B cell (primary cell): Measurements from ENCODE around the gene BABAM2. TPM values are rescaled to one million over a fixed set of nuclear protein-coding genes. Genes with fewer than 3 reads are reported as not detected.

Experiments
- ATAC-seq: fragments of 200-7000 bp; cut with Tn5 transposase; one replicate; pipeline ENCODE4 v1.10.0; 2021; ENCODE audit warnings: low read depth, mild to moderate bottlenecking, moderate number of reproducible peaks, moderate library complexity
- CTCF ChIA-PET: fragments of 350-600 bp; sonication (Branson Sonifier 250); formaldehyde crosslinking; loops from one replicate; lab custom pipeline; 2021; ENCODE audit warnings: antibody characterized with exemption, inconsistent platforms; lab: Charles Lee
- POLR2A ChIA-PET: fragments of 350-600 bp; sonication (Branson Sonifier 250); formaldehyde crosslinking; loops from one replicate; lab custom pipeline; 2021; ENCODE audit warnings: antibody characterized with exemption; lab: Charles Lee
- DNase-seq: peaks from one replicate; pipeline ENCODE4 v3.0.0; 2013
- H2AFZ ChIP-seq: 2 replicates; pipeline ENCODE4 v1.6.1; 2012; ENCODE audit warnings: mild to moderate bottlenecking, low read depth, low read length; ENCODE audit not compliant: insufficient read depth, poor library complexity, severe bottlenecking
- H3K27ac ChIP-seq, 2 donors: 1 replicate in 1 of 2; 2 replicates in 1 of 2; pipeline ENCODE4 v1.5.1; 2012 to 2013; ENCODE audit warnings: low read length in 2 of 2, mild to moderate bottlenecking in 2 of 2, moderate library complexity in 1 of 2
- H3K27me3 ChIP-seq, 4 experiments: fragments of 200-600 bp in 1 of 4; sonication (generic) in 1 of 4; replicated peaks in 1 of 4; 1 replicate in 2 of 4; 2 replicates in 2 of 4; pipeline versions ENCODE4 v1.6.1 to v1.7.0; 2013 to 2016; ENCODE audit warnings: low read length in 3 of 4, mild to moderate bottlenecking in 2 of 4, mixed read lengths in 1 of 4, moderate library complexity in 1 of 4; ENCODE audit not compliant: insufficient read depth in 4 of 4, control insufficient read depth in 3 of 4; ENCODE audit errors: control extremely low read depth in 1 of 4
- H3K36me3 ChIP-seq, 2 experiments: replicated peaks in 1 of 2; 1 replicate in 1 of 2; 2 replicates in 1 of 2; pipeline versions ENCODE4 v1.6.1 to v1.7.1; 2013; ENCODE audit warnings: low read length in 1 of 2; ENCODE audit not compliant: insufficient read depth in 2 of 2, control insufficient read depth in 1 of 2; ENCODE audit errors: control extremely low read depth in 1 of 2, extremely low read depth in 1 of 2
- H3K4me1 ChIP-seq, 2 donors: fragments of 200-600 bp in 1 of 2; sonication (generic) in 1 of 2; 1 replicate in 1 of 2; 2 replicates in 1 of 2; pipeline versions ENCODE4 v1.5.1 to v1.6.1; 2013 to 2017; ENCODE audit warnings: low read length in 2 of 2; ENCODE audit not compliant: control insufficient read depth in 2 of 2, insufficient read depth in 2 of 2
- H3K4me2 ChIP-seq: replicated peaks from 2 replicates; pipeline ENCODE3; 2012; ENCODE audit warnings: mild to moderate bottlenecking, low read depth, low read length; ENCODE audit not compliant: poor library complexity, severe bottlenecking
- H3K4me3 ChIP-seq, 5 experiments: fragments of 200-600 bp in 1 of 5; sonication (generic) in 1 of 5; 1 replicate in 3 of 5; 2 replicates in 2 of 5; pipeline versions ENCODE4 v1.5.1 to v1.7.0; 2011 to 2016; ENCODE audit warnings: low read length in 4 of 5, mild to moderate bottlenecking in 4 of 5, low read depth in 2 of 5, control low read depth in 1 of 5, moderate library complexity in 1 of 5; ENCODE audit not compliant: insufficient read depth in 1 of 5; ENCODE audit errors: control extremely low read depth in 1 of 5, extremely low read depth in 1 of 5
- H3K79me2 ChIP-seq: fragments of 200-600 bp; sonication (generic); one replicate; pipeline ENCODE4 v1.6.0; 2016; ENCODE audit warnings: low read length; ENCODE audit not compliant: control insufficient read depth, insufficient read depth
- H3K9ac ChIP-seq: fragments of 200-600 bp; sonication (generic); 2 replicates; pipeline ENCODE4 v1.6.1; 2017; ENCODE audit warnings: mild to moderate bottlenecking, low read length, moderate library complexity
- H3K9me3 ChIP-seq, 3 donors: one replicate each; pipeline versions ENCODE4 v1.6.1 to v1.7.1; 2013; ENCODE audit warnings: low read length in 2 of 3; ENCODE audit not compliant: control insufficient read depth in 2 of 3, insufficient read depth in 1 of 3; ENCODE audit errors: control extremely low read depth in 1 of 3
- H4K20me1 ChIP-seq: 2 replicates; pipeline ENCODE4 v1.6.0; 2012; ENCODE audit warnings: mild to moderate bottlenecking, low read length; ENCODE audit not compliant: insufficient read depth, control insufficient read depth, poor library complexity, severe bottlenecking
- H3K27ac Mint-ChIP-seq: one replicate; pipeline ENCODE4 v1.8.0; 2021; ENCODE audit warnings: mixed read lengths
- H3K27me3 Mint-ChIP-seq: one replicate; pipeline ENCODE4 v1.8.0; 2021; ENCODE audit warnings: mixed read lengths
- H3K4me1 Mint-ChIP-seq: one replicate; pipeline ENCODE4 v1.8.0; 2021; ENCODE audit warnings: mixed read lengths
- H3K4me3 Mint-ChIP-seq: one replicate; pipeline ENCODE4 v1.8.0; 2021; ENCODE audit warnings: mixed read lengths
- H3K9me3 Mint-ChIP-seq: one replicate; pipeline ENCODE4 v1.8.0; 2022; ENCODE audit warnings: mixed read lengths; ENCODE audit not compliant: insufficient read depth
- CTCF ChIP-seq: fragments of 200-600 bp; IDR thresholded peaks from one replicate; pipeline ENCODE4 v1.8.0; 2022; ENCODE audit warnings: antibody characterized with exemption, mild to moderate bottlenecking
- EZH2 ChIP-seq: IDR thresholded peaks from 2 replicates; pipeline ENCODE4 v1.6.1; 2012; ENCODE audit warnings: borderline replicate concordance, low read depth, mild to moderate bottlenecking, moderate library complexity, low read length; ENCODE audit not compliant: insufficient read depth, poor library complexity, severe bottlenecking
- WGBS: methylation state at CpG from one replicate; pipeline ENCODE4 v1.1.5; 2013; ENCODE audit warnings: missing lambda C conversion rate; ENCODE audit not compliant: insufficient coverage; 5-methylcytosine and 5-hydroxymethylcytosine counted together
- intact Hi-C: fragments of 100-400 bp; cut with micrococcal nuclease; formaldehyde crosslinking; loops from one replicate; pipeline ENCODE4 v1.10.0; 2022
- polyA plus RNA-seq: library from polyadenylated mRNA; depleted of rRNA; stranded (reverse); fragments of >200 nt; gene quantifications from 2 replicates; pipeline ENCODE4 v1.2.3, GENCODE V29; 2012
- total RNA-seq, 2 donors: library from RNA; stranded (reverse); fragments of 120-200 nt in 1 of 2; gene quantifications; 1 replicate in 1 of 2; 2 replicates in 1 of 2; pipeline versions ENCODE4 v1.2.3 to v1.2.4, GENCODE V29; 2013 to 2022

BABAM2 gene
- total and polyA plus RNA-seq, 2 donors (not counting 1 experiment from before 2014, with no cell fraction given), result 22.3 to 69.6 TPM

- H3K27me3 ChIP-seq, result peaks cover 0 to under 1% (median 0%) of the 10 kb centered on the region in 4 experiments
- H4K20me1 ChIP-seq, result no peaks in the 10 kb centered on the region
- no peak overlapping the region for H2AFZ ChIP-seq
- no peak overlapping the region for H3K4me3 Mint-ChIP-seq
- H3K9ac ChIP-seq, result no peak overlapping the region
- H3K4me2 ChIP-seq, result no peak overlapping the region
- CTCF ChIA-PET, result no interaction called here
- TF ChIP-seq CTCF (no peak), EZH2 (no peak)
- H3K4me1 Mint-ChIP-seq, result no peaks in the 10 kb centered on the region
- H3K36me3 ChIP-seq, result no peaks in the 10 kb centered on the region
- WGBS, result 88% methylated on average over 16 of the region's 16 CpGs
- no peak overlapping the region for H3K4me3 ChIP-seq
- H3K27ac ChIP-seq, result no peak overlapping the region
- H3K9me3 Mint-ChIP-seq, result no peaks in the 10 kb centered on the region
- no peak for DNase-seq
- no peaks in the 10 kb centered on the region for H3K4me1 ChIP-seq
- H3K27me3 Mint-ChIP-seq, result no peaks in the 10 kb centered on the region
- no peak for ATAC-seq
- H3K79me2 ChIP-seq, result no peaks in the 10 kb centered on the region
- intact Hi-C loops, result no loop called here
- no peak overlapping the region for H3K27ac Mint-ChIP-seq
- POLR2A ChIA-PET, result no interaction called here
- H3K9me3 ChIP-seq, result peaks cover 0 to 3% (median 0%) of the 10 kb centered on the region in 3 donors
These were observed 462.2 kb downstream of the BABAM2 start for GRCh38 chr2:28352610-28353195.

- no peak overlapping the region for H3K27ac ChIP-seq
- intact Hi-C loops, result no loop called here
- H3K36me3 ChIP-seq, result no peaks in the 10 kb centered on the region
- peaks cover 11 to 15% of the 10 kb centered on the region in 2 donors for H3K4me1 ChIP-seq
- peaks cover 0 to 8% (median 0%) of the 10 kb centered on the region in 3 donors for H3K9me3 ChIP-seq
- H3K4me2 ChIP-seq, result no peak overlapping the region
- no peak overlapping the region for H3K4me3 ChIP-seq
- no peaks in the 10 kb centered on the region for H4K20me1 ChIP-seq
- ATAC-seq, result no peak
- ChIA-PET CTCF (no interaction called here), POLR2A (no interaction called here)
- Mint-ChIP-seq H3K27me3 (no peaks in the 10 kb centered on the region), H3K9me3 (no peaks in the 10 kb centered on the region), H3K4me3 (no peak overlapping the region), H3K4me1 (peaks cover 15% of the 10 kb centered on the region), H3K27ac (no peak overlapping the region)
- no peaks in the 10 kb centered on the region for H3K79me2 ChIP-seq
- no peak overlapping the region for H2AFZ ChIP-seq
- DNase-seq, result no peak
- peaks cover 0 to 2% (median 0%) of the 10 kb centered on the region in 4 experiments for H3K27me3 ChIP-seq
- 97% methylated on average over 10 of the region's 10 CpGs for WGBS
- H3K9ac ChIP-seq, result no peak overlapping the region
- TF ChIP-seq CTCF (no peak), EZH2 (no peak)
These were observed 464.5 kb downstream of the BABAM2 start for GRCh38 chr2:28354920-28355520.
